ENCODE data around the gene VHLL.
"Not testable (repeated sequence)": the region's sequence is repeated elsewhere in the genome, so short reads cannot be mapped to it uniquely, and the experiment has no call there.

The VHLL gene

GRCh38 chr1:156298852-156299357, at the start of gene VHLL:
VHLL (minus strand) TSS chr1:156299307; CDS start chr1:156299189, 118 bp downstream.
- no peak for DNase-seq

GRCh38 chr1:156347331-156347730, 48.2 kb upstream of the VHLL start:
- DNase-seq = no peak

- no peak for DNase-seq
These were observed 47.5 kb upstream of the VHLL start for GRCh38 chr1:156346636-156347035.

GRCh38 chr1:156346035-156346434, 46.9 kb upstream of the VHLL start:
- not testable (repeated sequence) for DNase-seq

GRCh38 chr1:156344409-156344808, 45.3 kb upstream of the VHLL start:
- no peak for DNase-seq

- no peak for DNase-seq
These were observed 43.3 kb upstream of the VHLL start for GRCh38 chr1:156342166-156342955.

- peak; percentile 100 for DNase-seq
These were observed 39.3 kb upstream of the VHLL start, which contains the start of the genes CCT3 and TSACC for GRCh38 chr1:156338180-156338976. CCT3 (minus strand) TSS chr1:156338292; CDS start chr1:156338184, 108 bp downstream. TSACC (plus strand) TSS chr1:156338526; CDS start chr1:156339758, 1,232 bp downstream.

GRCh38 chr1:156337888-156338179, 38.7 kb upstream of the VHLL start:
- DNase-seq = no peak

GRCh38 chr1:156337052-156337887, 38.2 kb upstream of the VHLL start:
- peak in 1 of 3 experiments; percentile 55 for DNase-seq

- no peak for DNase-seq
These were observed 37.1 kb upstream of the VHLL start for GRCh38 chr1:156336242-156336641.

- not testable (repeated sequence) for DNase-seq
These were observed 24.1 kb upstream of the VHLL start for GRCh38 chr1:156323179-156323578.

- DNase-seq = no peak
These were observed 21.5 kb upstream of the VHLL start for GRCh38 chr1:156320560-156320959.

GRCh38 chr1:156319664-156320063, 20.6 kb upstream of the VHLL start:
- peak in 1 of 3 experiments; percentile 37 for DNase-seq

- DNase-seq = no peak
These were observed 17.8 kb upstream of the VHLL start for GRCh38 chr1:156316909-156317308.

GRCh38 chr1:156310962-156311361, 11.9 kb upstream of the VHLL start:
- peak in 1 of 3 experiments; percentile 14 for DNase-seq

- DNase-seq = no peak
These were observed 9.0 kb upstream of the VHLL start for GRCh38 chr1:156308078-156308477.

- no peak for DNase-seq
These were observed 6.1 kb upstream of the VHLL start for GRCh38 chr1:156305215-156305614.

GRCh38 chr1:156303241-156303640, 4.1 kb upstream of the VHLL start:
- DNase-seq = no peak

GRCh38 chr1:156295391-156295947, 3.6 kb downstream of the VHLL start, which contains the start of gene GLMP:
GLMP (minus strand) TSS chr1:156295679; CDS start chr1:156295645, 34 bp downstream.
- peak; percentile 39 to 88 (median 62) for DNase-seq

GRCh38 chr1:156293895-156294294, 5.2 kb downstream of the VHLL start:
- no peak for DNase-seq

- DNase-seq = no peak
These were observed 6.0 kb downstream of the VHLL start for GRCh38 chr1:156293098-156293434.

All from NCI-H1417 (cell line).